Measurements from ENCODE around the gene LARGE1.

The LARGE1 gene

GRCh38 chr22:33883561-33883960, 36.7 kb downstream of the LARGE1 start:
- no peak overlapping the region for H3K27ac Mint-ChIP-seq
- no peak overlapping the region for H3K4me3 Mint-ChIP-seq
- TF ChIP-seq CTCF (IDR thresholded peaks at IDR 0.05; ENCODE audit: unreplicated experiment in 3 of 3): no peak
- H3K9me3 Mint-ChIP-seq: no peaks in the 10 kb centered on the region
- no peaks in the 10 kb centered on the region for H3K36me3 Mint-ChIP-seq (ENCODE audit: low read depth)
- H3K4me1 Mint-ChIP-seq: no peaks in the 10 kb centered on the region
- H3K27me3 Mint-ChIP-seq (ENCODE audit: low read depth): peaks cover 3% of the 10 kb centered on the region

- Mint-ChIP-seq H3K36me3 (ENCODE audit: low read depth) (no peaks in the 10 kb centered on the region), H3K4me1 (no peaks in the 10 kb centered on the region), H3K4me3 (no peak overlapping the region), H3K27ac (no peak overlapping the region), H3K9me3 (no peaks in the 10 kb centered on the region), H3K27me3 (ENCODE audit: low read depth) (peaks cover 3% of the 10 kb centered on the region)
- TF ChIP-seq CTCF (IDR thresholded peaks at IDR 0.05; ENCODE audit: unreplicated experiment in 3 of 3): no peak
These were observed 37.3 kb downstream of the LARGE1 start for GRCh38 chr22:33882991-33883390.

GRCh38 chr22:33880986-33881385, 39.3 kb downstream of the LARGE1 start:
- no peaks in the 10 kb centered on the region for H3K36me3 Mint-ChIP-seq (ENCODE audit: low read depth)
- no peaks in the 10 kb centered on the region for H3K9me3 Mint-ChIP-seq
- no peaks in the 10 kb centered on the region for H3K27me3 Mint-ChIP-seq (ENCODE audit: low read depth)
- no peaks in the 10 kb centered on the region for H3K4me1 Mint-ChIP-seq
- no peak for TF ChIP-seq CTCF (IDR thresholded peaks at IDR 0.05; ENCODE audit: unreplicated experiment in 3 of 3)
- no peak overlapping the region for H3K27ac Mint-ChIP-seq
- no peak overlapping the region for H3K4me3 Mint-ChIP-seq

- TF ChIP-seq CTCF (IDR thresholded peaks at IDR 0.05; ENCODE audit: unreplicated experiment in 3 of 3): no peak
- no peaks in the 10 kb centered on the region for H3K36me3 Mint-ChIP-seq (ENCODE audit: low read depth)
- peaks cover under 1% of the 10 kb centered on the region for H3K4me1 Mint-ChIP-seq
- no peaks in the 10 kb centered on the region for H3K27me3 Mint-ChIP-seq (ENCODE audit: low read depth)
- H3K4me3 Mint-ChIP-seq: no peak overlapping the region
- no peaks in the 10 kb centered on the region for H3K9me3 Mint-ChIP-seq
- H3K27ac Mint-ChIP-seq: no peak overlapping the region
These were observed 40.5 kb downstream of the LARGE1 start for GRCh38 chr22:33879796-33880195.

GRCh38 chr22:33875316-33875715, 45.0 kb downstream of the LARGE1 start:
- H3K36me3 Mint-ChIP-seq (ENCODE audit: low read depth): no peaks in the 10 kb centered on the region
- H3K27ac Mint-ChIP-seq: no peak overlapping the region
- peaks cover 18% of the 10 kb centered on the region for H3K4me1 Mint-ChIP-seq
- H3K9me3 Mint-ChIP-seq: no peaks in the 10 kb centered on the region
- TF ChIP-seq CTCF (IDR thresholded peaks at IDR 0.05; ENCODE audit: unreplicated experiment in 3 of 3): no peak
- no peak overlapping the region for H3K4me3 Mint-ChIP-seq
- no peaks in the 10 kb centered on the region for H3K27me3 Mint-ChIP-seq (ENCODE audit: low read depth)

GRCh38 chr22:33874206-33874605, 46.1 kb downstream of the LARGE1 start:
- Mint-ChIP-seq H3K4me1 (peaks cover 18% of the 10 kb centered on the region), H3K27me3 (ENCODE audit: low read depth) (no peaks in the 10 kb centered on the region), H3K4me3 (no peak overlapping the region), H3K27ac (peak overlapping the region in 2 of 3 experiments; percentile 2 to 32), H3K9me3 (no peaks in the 10 kb centered on the region), H3K36me3 (ENCODE audit: low read depth) (no peaks in the 10 kb centered on the region)
- no peak for TF ChIP-seq CTCF (IDR thresholded peaks at IDR 0.05; ENCODE audit: unreplicated experiment in 3 of 3)

Data from nephron (organoid).